Measurements from ENCODE around the gene TGM5.

DNA sequence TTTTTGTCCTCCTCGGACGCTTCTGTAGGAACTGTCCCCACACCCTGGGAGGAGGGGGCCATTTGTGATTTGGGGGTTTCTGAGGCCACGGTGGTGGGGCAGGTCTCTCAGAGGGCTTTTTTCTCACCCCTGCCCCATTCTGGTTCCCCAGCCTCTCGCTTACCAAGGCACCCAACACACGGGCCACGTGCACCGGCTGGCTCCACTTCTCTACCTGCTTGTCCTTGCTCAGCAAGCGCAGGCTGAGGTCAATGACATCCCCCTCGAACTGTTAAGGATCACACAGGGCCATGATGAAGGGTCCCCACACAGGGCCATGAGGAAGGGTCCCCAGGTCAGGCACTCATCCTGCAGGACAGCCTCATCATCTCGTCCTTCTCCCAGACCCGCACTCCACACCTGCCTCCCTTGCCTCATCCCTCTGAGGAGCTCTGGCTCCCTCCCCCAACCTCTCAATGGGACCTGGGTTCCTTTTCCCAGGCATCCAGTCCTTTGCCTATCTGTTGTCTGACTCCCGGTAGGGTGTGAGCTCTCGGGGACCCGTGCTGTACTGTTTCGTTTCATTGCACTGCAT is 56.5 kb downstream of the TGM5 start:
- TF ChIP-seq, protein P1, sequence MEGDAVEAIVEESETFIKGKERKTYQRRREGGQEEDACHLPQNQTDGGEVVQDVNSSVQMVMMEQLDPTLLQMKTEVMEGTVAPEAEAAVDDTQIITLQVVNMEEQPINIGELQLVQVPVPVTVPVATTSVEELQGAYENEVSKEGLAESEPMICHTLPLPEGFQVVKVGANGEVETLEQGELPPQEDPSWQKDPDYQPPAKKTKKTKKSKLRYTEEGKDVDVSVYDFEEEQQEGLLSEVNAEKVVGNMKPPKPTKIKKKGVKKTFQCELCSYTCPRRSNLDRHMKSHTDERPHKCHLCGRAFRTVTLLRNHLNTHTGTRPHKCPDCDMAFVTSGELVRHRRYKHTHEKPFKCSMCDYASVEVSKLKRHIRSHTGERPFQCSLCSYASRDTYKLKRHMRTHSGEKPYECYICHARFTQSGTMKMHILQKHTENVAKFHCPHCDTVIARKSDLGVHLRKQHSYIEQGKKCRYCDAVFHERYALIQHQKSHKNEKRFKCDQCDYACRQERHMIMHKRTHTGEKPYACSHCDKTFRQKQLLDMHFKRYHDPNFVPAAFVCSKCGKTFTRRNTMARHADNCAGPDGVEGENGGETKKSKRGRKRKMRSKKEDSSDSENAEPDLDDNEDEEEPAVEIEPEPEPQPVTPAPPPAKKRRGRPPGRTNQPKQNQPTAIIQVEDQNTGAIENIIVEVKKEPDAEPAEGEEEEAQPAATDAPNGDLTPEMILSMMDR (IDR thresholded peaks at IDR 0.05): no peak
- no peak for TF ChIP-seq EP300 (IDR thresholded peaks at IDR 0.05)
- no peak for TF ChIP-seq POLR2A (IDR thresholded peaks at IDR 0.05)
- TF ChIP-seq POLR2AphosphoS5 (IDR thresholded peaks at IDR 0.05): no peak

Data from suprapubic skin (tissue), 4 donors.